Keratinocyte (primary cell): ENCODE data around the gene ANKS1B. TPM values are rescaled to one million over a fixed set of nuclear protein-coding genes. Genes with fewer than 3 reads are reported as not detected.

Experiments used
- DNase-seq: peaks from one replicate; pipeline ENCODE4 v3.0.0-alpha.2; 2011; ENCODE audit warnings: low read depth, missing footprints, low spot score
- FAIRE-seq: peaks from 2 replicates; lab custom pipeline; 2011; peaks lifted over from hg19 to GRCh38; lab: Jason Lieb, UNC
- H2AFZ ChIP-seq: 2 replicates; pipeline ENCODE4 v1.6.0; 2012; ENCODE audit warnings: low read length, control low read depth, inconsistent platforms; ENCODE audit not compliant: control insufficient read depth
- H3K27ac ChIP-seq: 2 replicates; pipeline ENCODE4 v1.5.1; 2011; ENCODE audit warnings: low read length; ENCODE audit not compliant: control insufficient read depth, insufficient read depth
- H3K27me3 ChIP-seq: 3 replicates; pipeline ENCODE4 v1.6.0; 2011; ENCODE audit warnings: low read length; ENCODE audit not compliant: control insufficient read depth, insufficient read depth; ENCODE audit errors: extremely low read depth
- H3K36me3 ChIP-seq, 2 experiments: 2 replicates in 1 of 2; 3 replicates in 1 of 2; pipeline ENCODE4 v1.5.1; 2011; ENCODE audit warnings: low read length in 2 of 2, mild to moderate bottlenecking in 1 of 2; ENCODE audit not compliant: control insufficient read depth in 2 of 2, insufficient read depth in 2 of 2; ENCODE audit errors: extremely low read depth in 1 of 2
- H3K4me1 ChIP-seq: 3 replicates; pipeline ENCODE4 v1.5.1; 2011; ENCODE audit warnings: low read length; ENCODE audit not compliant: control insufficient read depth, insufficient read depth; ENCODE audit errors: extremely low read depth
- H3K4me2 ChIP-seq: 3 replicates; pipeline ENCODE4 v1.6.0; 2011; ENCODE audit warnings: low read depth, low read length; ENCODE audit not compliant: control insufficient read depth, insufficient read depth; ENCODE audit errors: extremely low read depth
- H3K4me3 ChIP-seq, 3 experiments: fragments of 200-600 bp in 1 of 3; sonication (generic) in 1 of 3; 2 replicates in 2 of 3; 3 replicates in 1 of 3; pipeline ENCODE4 v1.5.1; 2011 to 2016; ENCODE audit warnings: low read length in 3 of 3, mild to moderate bottlenecking in 3 of 3, control low read depth in 2 of 3, inconsistent platforms in 1 of 3, low read depth in 1 of 3, mixed read lengths in 1 of 3, mixed run types in 1 of 3, moderate library complexity in 1 of 3; ENCODE audit not compliant: control insufficient read depth in 2 of 3, insufficient read depth in 2 of 3; ENCODE audit errors: extremely low read depth in 1 of 3
- H3K79me2 ChIP-seq: 2 replicates; pipeline ENCODE4 v1.6.0; 2012; ENCODE audit warnings: low read length; ENCODE audit not compliant: control insufficient read depth, insufficient read depth
- H3K9ac ChIP-seq: 3 replicates; pipeline ENCODE4 v1.6.0; 2011; ENCODE audit warnings: low read length; ENCODE audit not compliant: control insufficient read depth, insufficient read depth; ENCODE audit errors: extremely low read depth
- H3K9me1 ChIP-seq: 3 replicates; pipeline ENCODE4 v1.6.0; 2011; ENCODE audit warnings: low read length; ENCODE audit not compliant: control insufficient read depth, insufficient read depth; ENCODE audit errors: extremely low read depth
- H3K9me3 ChIP-seq: 2 replicates; pipeline ENCODE4 v1.5.1; 2012; ENCODE audit warnings: low read depth, low read length; ENCODE audit not compliant: control insufficient read depth
- H4K20me1 ChIP-seq: 3 replicates; pipeline ENCODE4 v1.6.0; 2011; ENCODE audit warnings: low read length; ENCODE audit not compliant: control insufficient read depth, insufficient read depth; ENCODE audit errors: extremely low read depth
- EZH2 ChIP-seq: IDR thresholded peaks from one replicate; pipeline ENCODE4 v1.6.1; 2012; ENCODE audit warnings: inconsistent platforms, mild to moderate bottlenecking, low read length, moderate library complexity
- dilution Hi-C: fragments of 300-500 bp; cut with MboI; formaldehyde crosslinking; loops from one replicate; pipeline ENCODE4 v1.7.0; 2020; ENCODE audit warnings: low sequenced_read_pairs; ENCODE audit not compliant: extremely low pct_ligation_motif_present
- polyA plus RNA-seq, 5 experiments: library from polyadenylated mRNA; depleted of rRNA in 3 of 5; stranded (reverse) in 3 of 5; stranded (forward) in 1 of 5; unstranded in 1 of 5; fragments of >200 nt; gene quantifications; 1 replicate in 1 of 5; 2 replicates in 3 of 5; 3 replicates in 1 of 5; pipeline versions ENCODE4 v1.2.1 to v1.2.3, GENCODE V29; 2011 to 2012; ENCODE audit warnings: missing spikeins in 2 of 5, low read depth in 1 of 5, low replicate concordance in 1 of 5
- TF ChIP-seq, protein P1 (sequence below), 3 experiments: IDR thresholded peaks in 1 of 3; conservative IDR thresholded peaks in 1 of 3; optimal IDR thresholded peaks in 1 of 3; 2 replicates in 2 of 3; 3 replicates in 1 of 3; pipeline versions ENCODE3 to v1.5.1; 2011; ENCODE audit warnings: low read length in 3 of 3, mild to moderate bottlenecking in 3 of 3, moderate library complexity in 2 of 3, control low read depth in 1 of 3, inconsistent platforms in 1 of 3; ENCODE audit not compliant: insufficient read depth in 2 of 3; ENCODE audit errors: extremely low read depth in 1 of 3

Gene ANKS1B
- polyA plus RNA-seq, 1 donor (not counting 4 experiments of a cell fraction or from before 2014, with no cell fraction given), result not detected

DNA sequence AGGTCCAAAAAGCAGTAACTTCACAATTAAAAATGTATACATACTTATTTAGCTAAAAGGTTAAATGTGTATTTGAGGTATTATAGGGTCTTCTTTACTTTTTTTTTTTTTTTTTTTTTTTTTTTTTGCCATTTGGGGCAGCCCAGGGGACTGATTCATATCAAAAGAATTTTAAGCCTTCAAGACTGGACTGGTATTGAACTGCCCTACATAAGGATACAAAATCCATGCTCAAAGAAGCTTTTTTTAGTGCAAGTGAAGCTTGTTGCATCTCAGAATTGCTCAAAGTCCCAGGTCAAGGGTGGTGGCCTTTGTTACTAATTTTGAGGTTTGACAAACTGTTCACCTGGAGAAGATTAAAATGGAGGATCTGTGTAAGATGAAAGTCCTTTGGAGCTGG, 1215.7 kb downstream of the ANKS1B start:
- TF ChIP-seq, protein P1, sequence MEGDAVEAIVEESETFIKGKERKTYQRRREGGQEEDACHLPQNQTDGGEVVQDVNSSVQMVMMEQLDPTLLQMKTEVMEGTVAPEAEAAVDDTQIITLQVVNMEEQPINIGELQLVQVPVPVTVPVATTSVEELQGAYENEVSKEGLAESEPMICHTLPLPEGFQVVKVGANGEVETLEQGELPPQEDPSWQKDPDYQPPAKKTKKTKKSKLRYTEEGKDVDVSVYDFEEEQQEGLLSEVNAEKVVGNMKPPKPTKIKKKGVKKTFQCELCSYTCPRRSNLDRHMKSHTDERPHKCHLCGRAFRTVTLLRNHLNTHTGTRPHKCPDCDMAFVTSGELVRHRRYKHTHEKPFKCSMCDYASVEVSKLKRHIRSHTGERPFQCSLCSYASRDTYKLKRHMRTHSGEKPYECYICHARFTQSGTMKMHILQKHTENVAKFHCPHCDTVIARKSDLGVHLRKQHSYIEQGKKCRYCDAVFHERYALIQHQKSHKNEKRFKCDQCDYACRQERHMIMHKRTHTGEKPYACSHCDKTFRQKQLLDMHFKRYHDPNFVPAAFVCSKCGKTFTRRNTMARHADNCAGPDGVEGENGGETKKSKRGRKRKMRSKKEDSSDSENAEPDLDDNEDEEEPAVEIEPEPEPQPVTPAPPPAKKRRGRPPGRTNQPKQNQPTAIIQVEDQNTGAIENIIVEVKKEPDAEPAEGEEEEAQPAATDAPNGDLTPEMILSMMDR (optimal IDR thresholded peaks at IDR 0.05 in 1 of 3, IDR thresholded peaks at IDR 0.05 in 1 of 3, conservative IDR thresholded peaks at IDR 0.05 in 1 of 3; ENCODE audit: extremely low read depth in 1 of 3, insufficient read depth in 2 of 3, low read length in 3 of 3), result no peak
- no peak for TF ChIP-seq EZH2
- FAIRE-seq, result no peak
- no peaks in the 10 kb centered on the region for H3K9me1 ChIP-seq

GRCh38 chr12:98767248-98767647, 1217.5 kb downstream of the ANKS1B start:
- FAIRE-seq (no peak), DNase-seq (no peak)
- no peaks in the 10 kb centered on the region for H3K9me1 ChIP-seq
- no peak overlapping the region for H3K27ac ChIP-seq
- no peak overlapping the region for H2AFZ ChIP-seq
- no peaks in the 10 kb centered on the region for H3K79me2 ChIP-seq
- H3K9ac ChIP-seq, result no peak overlapping the region
- no peak for TF ChIP-seq EZH2
- TF ChIP-seq, protein P1 (optimal IDR thresholded peaks at IDR 0.05 in 1 of 3, IDR thresholded peaks at IDR 0.05 in 1 of 3, conservative IDR thresholded peaks at IDR 0.05 in 1 of 3; ENCODE audit: extremely low read depth in 1 of 3, insufficient read depth in 2 of 3, low read length in 3 of 3), result no peak
- H3K27me3 ChIP-seq, result no peaks in the 10 kb centered on the region
- no peak overlapping the region for H3K4me3 ChIP-seq
- no peaks in the 10 kb centered on the region for H3K9me3 ChIP-seq
- H3K4me2 ChIP-seq, result no peak overlapping the region
- no peaks in the 10 kb centered on the region for H3K36me3 ChIP-seq
- H3K4me1 ChIP-seq, result peaks cover 4% of the 10 kb centered on the region
- no peaks in the 10 kb centered on the region for H4K20me1 ChIP-seq
- dilution Hi-C loops, result no loop called here

More for the DNA sequence above, 1215.7 kb downstream of the ANKS1B start:
- no peaks in the 10 kb centered on the region for H3K79me2 ChIP-seq
- H3K9me3 ChIP-seq, result no peaks in the 10 kb centered on the region
- dilution Hi-C loops, result no loop called here
- no peak overlapping the region for H3K4me2 ChIP-seq
- H3K4me1 ChIP-seq, result no peaks in the 10 kb centered on the region
- no peaks in the 10 kb centered on the region for H3K27me3 ChIP-seq
- H3K36me3 ChIP-seq, result no peaks in the 10 kb centered on the region
- H3K4me3 ChIP-seq, result no peak overlapping the region
- H2AFZ ChIP-seq, result no peak overlapping the region
- DNase-seq, result no peak
- no peak overlapping the region for H3K27ac ChIP-seq
- H4K20me1 ChIP-seq, result no peaks in the 10 kb centered on the region
- H3K9ac ChIP-seq, result no peak overlapping the region
